Endothelial cell (in vitro differentiated cells): ENCODE measurements around the gene PSMD2. TPM values are rescaled to one million over a fixed set of nuclear protein-coding genes. Genes with fewer than 3 reads are reported as not detected.

Experiments
- DNase-seq: peaks from one replicate; pipeline ENCODE4 v3.0.0; 2021; ENCODE audit warnings: low spot score
- H3K27ac Mint-ChIP-seq: one replicate; pipeline ENCODE4 v1.8.0; 2021; ENCODE audit warnings: mixed read lengths, inconsistent platforms; ENCODE audit not compliant: unreplicated experiment
- H3K27me3 Mint-ChIP-seq: one replicate; pipeline ENCODE4 v1.8.0; 2021; ENCODE audit warnings: mild to moderate bottlenecking, moderate library complexity, mixed read lengths, inconsistent platforms; ENCODE audit not compliant: unreplicated experiment
- H3K36me3 Mint-ChIP-seq: one replicate; pipeline ENCODE4 v1.8.0; 2021; ENCODE audit warnings: mild to moderate bottlenecking, low read depth, mixed read lengths, inconsistent platforms; ENCODE audit not compliant: unreplicated experiment
- H3K4me1 Mint-ChIP-seq: one replicate; pipeline ENCODE4 v1.8.0; 2021; ENCODE audit warnings: mild to moderate bottlenecking, mixed read lengths, inconsistent platforms; ENCODE audit not compliant: unreplicated experiment
- H3K4me3 Mint-ChIP-seq: one replicate; pipeline ENCODE4 v1.8.0; 2021; ENCODE audit warnings: mild to moderate bottlenecking, mixed read lengths, inconsistent platforms; ENCODE audit not compliant: unreplicated experiment
- H3K9me3 Mint-ChIP-seq: one replicate; pipeline ENCODE4 v1.8.0; 2021; ENCODE audit warnings: mixed read lengths, inconsistent platforms; ENCODE audit not compliant: unreplicated experiment
- total RNA-seq: library from RNA; stranded (reverse); fragmentation: NEBNext Ultra II Directional; extraction: Animal tissue kit (Norgen Biotek cat#: 25700); gene quantifications from one replicate; pipeline ENCODE4 v1.2.1, GENCODE V29; 2021; ENCODE audit not compliant: unreplicated experiment
- TF ChIP-seq, protein P1 (sequence below): fragments of 200-600 bp; sonication (generic); IDR thresholded peaks from one replicate; pipeline ENCODE4 v1.5.0; 2021; ENCODE audit warnings: antibody characterized with exemption; ENCODE audit not compliant: unreplicated experiment

The PSMD2 gene
- total RNA-seq, 1 donor from 2014 or later, result 292 TPM

DNA sequence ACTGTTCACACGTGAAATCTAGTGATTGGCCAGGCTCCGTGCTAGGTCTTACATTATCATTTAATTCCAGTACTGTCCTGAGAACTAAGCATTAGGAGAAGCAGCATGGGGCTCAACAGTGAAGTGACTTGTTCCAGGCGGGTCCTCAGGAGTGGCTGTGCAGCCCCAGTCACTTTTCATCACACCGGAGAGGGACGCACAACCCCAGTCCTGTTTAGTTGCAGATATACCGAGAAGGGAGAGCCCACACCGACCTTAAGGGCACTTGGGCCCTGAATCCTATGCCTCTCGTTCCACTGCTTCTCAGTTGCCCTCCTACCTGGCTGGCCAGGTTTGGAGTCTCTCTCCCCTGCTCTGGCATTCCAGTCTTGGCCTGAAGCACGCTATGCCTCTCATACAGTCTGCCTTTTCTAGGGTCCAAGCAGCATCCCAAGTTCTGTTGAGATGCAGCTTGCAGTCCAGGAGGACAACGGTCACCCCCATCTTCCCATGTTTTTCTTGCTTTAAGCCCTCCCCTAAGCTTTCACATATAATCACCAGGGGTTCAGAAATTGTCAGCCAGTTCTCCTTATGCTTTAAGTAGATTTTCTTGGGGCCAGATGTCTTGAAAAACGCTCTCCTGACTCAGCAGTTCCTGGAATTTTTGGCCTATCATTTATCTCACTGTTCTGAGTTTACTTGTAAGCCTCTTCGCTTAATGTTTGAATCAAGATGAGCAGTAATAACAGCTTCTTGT, 48.4 kb downstream of the PSMD2 start:
- Mint-ChIP-seq H3K4me1 (peaks cover 6% of the 10 kb centered on the region), H3K27me3 (peaks cover 1% of the 10 kb centered on the region), H3K36me3 (peaks cover 26% of the 10 kb centered on the region), H3K9me3 (no peaks in the 10 kb centered on the region), H3K27ac (no peak overlapping the region), H3K4me3 (no peak overlapping the region)
- no peak for DNase-seq
- TF ChIP-seq, protein P1, sequence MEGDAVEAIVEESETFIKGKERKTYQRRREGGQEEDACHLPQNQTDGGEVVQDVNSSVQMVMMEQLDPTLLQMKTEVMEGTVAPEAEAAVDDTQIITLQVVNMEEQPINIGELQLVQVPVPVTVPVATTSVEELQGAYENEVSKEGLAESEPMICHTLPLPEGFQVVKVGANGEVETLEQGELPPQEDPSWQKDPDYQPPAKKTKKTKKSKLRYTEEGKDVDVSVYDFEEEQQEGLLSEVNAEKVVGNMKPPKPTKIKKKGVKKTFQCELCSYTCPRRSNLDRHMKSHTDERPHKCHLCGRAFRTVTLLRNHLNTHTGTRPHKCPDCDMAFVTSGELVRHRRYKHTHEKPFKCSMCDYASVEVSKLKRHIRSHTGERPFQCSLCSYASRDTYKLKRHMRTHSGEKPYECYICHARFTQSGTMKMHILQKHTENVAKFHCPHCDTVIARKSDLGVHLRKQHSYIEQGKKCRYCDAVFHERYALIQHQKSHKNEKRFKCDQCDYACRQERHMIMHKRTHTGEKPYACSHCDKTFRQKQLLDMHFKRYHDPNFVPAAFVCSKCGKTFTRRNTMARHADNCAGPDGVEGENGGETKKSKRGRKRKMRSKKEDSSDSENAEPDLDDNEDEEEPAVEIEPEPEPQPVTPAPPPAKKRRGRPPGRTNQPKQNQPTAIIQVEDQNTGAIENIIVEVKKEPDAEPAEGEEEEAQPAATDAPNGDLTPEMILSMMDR, result no peak

DNA sequence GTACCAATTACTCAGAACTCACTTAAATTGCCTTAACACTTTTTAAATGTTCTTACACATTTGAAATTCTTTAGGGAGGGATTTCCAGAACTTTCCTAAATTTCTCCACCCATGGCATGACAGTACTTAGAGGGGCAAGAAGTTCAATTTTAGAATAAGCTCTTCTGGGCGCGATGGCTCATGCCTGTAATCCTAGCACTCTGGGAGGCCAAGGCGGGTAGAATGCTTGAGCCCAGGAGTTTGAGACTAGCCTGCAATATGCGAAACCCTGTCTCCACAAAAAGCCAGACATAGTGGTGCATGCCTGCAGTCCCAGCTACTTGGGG, 49.0 kb downstream of the PSMD2 start:
- no peak overlapping the region for H3K27ac Mint-ChIP-seq
- TF ChIP-seq, protein P1, result no peak
- H3K9me3 Mint-ChIP-seq, result no peaks in the 10 kb centered on the region
- no peak overlapping the region for H3K4me3 Mint-ChIP-seq
- peaks cover 5% of the 10 kb centered on the region for H3K4me1 Mint-ChIP-seq
- no peak for DNase-seq
- H3K27me3 Mint-ChIP-seq, result peaks cover 1% of the 10 kb centered on the region
- H3K36me3 Mint-ChIP-seq, result peaks cover 23% of the 10 kb centered on the region

DNA sequence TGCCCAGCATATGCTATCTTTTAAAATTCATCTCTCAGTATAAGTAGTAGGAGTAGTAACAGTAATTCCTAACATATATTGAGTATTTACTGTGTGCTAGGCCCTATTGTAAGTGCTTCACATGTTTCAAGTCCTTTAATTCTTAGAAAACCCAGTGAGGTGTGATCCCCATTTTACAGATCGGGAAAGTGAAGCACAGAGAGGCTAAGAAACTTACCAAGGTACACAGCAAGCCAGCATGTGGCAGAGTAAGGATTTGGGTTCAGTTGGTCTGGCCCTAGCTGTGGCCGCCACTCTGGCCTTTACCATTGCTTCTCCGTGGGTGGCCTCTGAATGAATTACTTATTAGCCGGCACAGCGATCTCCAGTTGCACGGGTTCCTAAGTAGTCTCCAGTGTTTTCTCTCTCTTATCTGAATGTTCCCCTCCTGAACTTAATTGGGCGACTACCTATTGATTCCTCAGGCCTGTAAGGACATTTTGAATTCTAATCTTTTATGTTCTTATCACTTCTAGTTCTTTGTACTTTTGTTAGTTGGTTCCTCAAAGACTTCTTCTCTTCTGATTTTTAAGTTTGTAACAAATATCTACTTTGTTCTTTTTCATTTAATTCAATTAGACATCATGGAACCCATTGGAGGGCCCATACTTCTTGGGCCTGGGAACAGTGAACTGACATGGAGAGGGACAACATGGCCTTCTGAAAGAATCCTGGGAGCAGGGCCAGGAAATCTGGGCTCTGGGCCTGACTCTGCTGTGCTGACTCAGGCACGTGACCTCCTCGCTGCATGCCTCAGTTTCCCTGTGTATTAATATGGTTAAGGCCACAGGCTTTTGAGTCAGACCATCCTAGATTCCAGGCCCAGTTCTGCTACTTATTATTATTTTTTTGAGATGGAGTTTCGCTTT, 50.8 kb downstream of the PSMD2 start:
- H3K9me3 Mint-ChIP-seq, result no peaks in the 10 kb centered on the region
- no peaks in the 10 kb centered on the region for H3K27me3 Mint-ChIP-seq
- H3K4me1 Mint-ChIP-seq, result peaks cover 5% of the 10 kb centered on the region
- peaks cover 18% of the 10 kb centered on the region for H3K36me3 Mint-ChIP-seq
- DNase-seq, result no peak
- no peak overlapping the region for H3K4me3 Mint-ChIP-seq
- no peak overlapping the region for H3K27ac Mint-ChIP-seq
- TF ChIP-seq, protein P1, result no peak

DNA sequence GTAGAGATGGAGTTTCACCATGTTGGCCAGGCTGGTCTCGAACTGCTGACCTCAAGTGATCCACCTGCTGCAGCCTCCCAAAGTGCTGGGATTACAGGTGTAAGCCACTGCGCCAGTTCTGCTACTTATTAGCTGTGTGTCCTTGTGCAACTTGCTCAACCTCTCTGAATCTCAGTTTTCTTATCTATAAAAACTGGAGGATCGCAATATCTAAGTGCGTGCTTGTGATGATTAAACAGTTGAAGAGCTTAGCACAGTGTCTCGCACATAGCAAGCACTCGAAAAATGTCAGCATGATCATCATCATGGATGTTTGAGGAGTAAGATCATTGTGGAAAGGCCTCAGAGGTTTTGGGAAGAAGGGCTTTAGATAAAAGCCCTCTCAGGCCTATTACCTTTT, 51.6 kb downstream of the PSMD2 start:
- Mint-ChIP-seq H3K4me1 (peaks cover 2% of the 10 kb centered on the region), H3K27ac (no peak overlapping the region)

More for the DNA sequence above, 51.6 kb downstream of the PSMD2 start:
- Mint-ChIP-seq H3K36me3 (peaks cover 19% of the 10 kb centered on the region), H3K9me3 (no peaks in the 10 kb centered on the region), H3K4me3 (no peak overlapping the region), H3K27me3 (no peaks in the 10 kb centered on the region)
- DNase-seq, result no peak
- TF ChIP-seq, protein P1, result no peak
